HepG2 (cell line): ENCODE measurements around the gene TPSAB1. TPM values are rescaled to one million over a fixed set of nuclear protein-coding genes. Genes with fewer than 3 reads are reported as not detected.
A peak's percentile ranks its signal among the peaks of the same experiment; 100 is the strongest.
"Not testable (repeated sequence)": the region's sequence is repeated elsewhere in the genome, so short reads cannot be mapped to it uniquely, and the experiment has no call there.

ENCODE experiments used
- ATAC-seq: fragments of 200-7000 bp; cut with Tn5 transposase; 3 replicates; pipeline ENCODE4 v1.9.1; 2020; ENCODE audit warnings: mild to moderate bottlenecking, moderate library complexity
- BruUV-seq: library from RNA; stranded (reverse); fragments of 400-500 nt; replicated peaks from 2 replicates; lab custom pipeline; 2021; lab: Mats Ljungman, UMichigan
- CTCF ChIA-PET: fragments of 300-600 bp; formaldehyde crosslinking; extraction: SDS; loops from one replicate; lab custom pipeline; 2021; ENCODE audit warnings: low total read pairs, inconsistent platforms, low intra/inter-chr PET ratio; lab: Yijun Ruan, JAX
- POLR2A ChIA-PET: fragments of 350-600 bp; sonication (Branson Sonifier 250); formaldehyde crosslinking; loops from one replicate; lab custom pipeline; 2020; ENCODE audit warnings: antibody characterized with exemption, inconsistent platforms; lab: Yijun Ruan, JAX
- DNase-seq: peaks from one replicate; pipeline ENCODE4 v3.0.0-alpha.2; 2015; ENCODE audit warnings: low spot score
- FAIRE-seq: peaks from 3 replicates; lab custom pipeline; 2011; peaks lifted over from hg19 to GRCh38; lab: Jason Lieb, UNC
- H2AFZ ChIP-seq: one replicate; pipeline ENCODE4 v1.6.1; 2011; ENCODE audit warnings: low read length, inconsistent platforms
- H3K27ac ChIP-seq: fragments of 300-600 bp; 3 replicates; pipeline ENCODE4 v1.8.0; 2011; ENCODE audit warnings: mixed run types, mild to moderate bottlenecking, mixed read lengths, low read length, inconsistent platforms; ENCODE audit not compliant: insufficient read depth; ENCODE audit errors: extremely low read length
- H3K27me3 ChIP-seq, 2 experiments: fragments of 200-600 bp in 1 of 2; 2 replicates in 1 of 2; 3 replicates in 1 of 2; pipeline versions ENCODE4 v1.6.0 to v1.8.0; 2011; ENCODE audit warnings: low read length in 2 of 2, mild to moderate bottlenecking in 2 of 2, moderate library complexity in 2 of 2, inconsistent platforms in 1 of 2; ENCODE audit not compliant: insufficient read depth in 2 of 2, control insufficient read depth in 1 of 2
- H3K36me3 ChIP-seq, 2 experiments: fragments of 200-600 bp in 1 of 2; replicated peaks in 1 of 2; 2 replicates in 1 of 2; 3 replicates in 1 of 2; pipeline versions ENCODE4 v1.5.1 to v1.8.0; 2011; ENCODE audit warnings: low read length in 2 of 2, inconsistent platforms in 1 of 2; ENCODE audit not compliant: insufficient read depth in 2 of 2, control insufficient read depth in 1 of 2
- H3K4me1 ChIP-seq: 2 replicates; pipeline ENCODE4 v1.5.1; 2012; ENCODE audit warnings: low read length, inconsistent platforms; ENCODE audit not compliant: insufficient read depth
- H3K4me2 ChIP-seq: 2 replicates; pipeline ENCODE4 v1.6.0; 2011; ENCODE audit warnings: low read depth, low read length, inconsistent platforms
- H3K4me3 ChIP-seq, 3 experiments: fragments of 200-600 bp in 1 of 3; sonication (generic), shearing (Covaris generic) in 1 of 3; replicated peaks in 1 of 3; 2 replicates each; pipeline ENCODE4 v1.5.1; 2011 to 2016; ENCODE audit warnings: low read length in 3 of 3, inconsistent platforms in 2 of 3, low read depth in 2 of 3, mild to moderate bottlenecking in 2 of 3, control low read depth in 1 of 3, mixed read lengths in 1 of 3; ENCODE audit not compliant: insufficient read depth in 1 of 3
- H3K79me2 ChIP-seq: one replicate; pipeline ENCODE4 v1.6.1; 2011; ENCODE audit warnings: low read length, inconsistent platforms; ENCODE audit not compliant: insufficient read depth
- H3K9ac ChIP-seq: 2 replicates; pipeline ENCODE4 v1.6.0; 2011; ENCODE audit warnings: mild to moderate bottlenecking, low read depth, low read length, inconsistent platforms; ENCODE audit not compliant: insufficient read depth
- H3K9me3 ChIP-seq: 2 replicates; pipeline ENCODE4 v1.5.1; 2012; ENCODE audit warnings: mild to moderate bottlenecking, low read length
- H4K20me1 ChIP-seq: 2 replicates; pipeline ENCODE4 v1.6.0; 2011; ENCODE audit warnings: inconsistent platforms, mild to moderate bottlenecking, low read length, moderate library complexity; ENCODE audit not compliant: insufficient read depth
- AHDC1 ChIP-seq: sonication (generic); formaldehyde crosslinking; IDR thresholded peaks from 2 replicates; pipeline ENCODE4 v1.5.1; 2020; ENCODE audit warnings: mild to moderate bottlenecking, missing genetic modification reagents, borderline replicate concordance
- NFIB ChIP-seq: sonication (generic); formaldehyde crosslinking; IDR thresholded peaks from 2 replicates; pipeline ENCODE4 v1.9.0; 2021; ENCODE audit warnings: missing genetic modification reagents, mild to moderate bottlenecking, borderline replicate concordance
- RARA ChIP-seq: IDR thresholded peaks from 2 replicates; pipeline ENCODE4 v1.6.1; 2016; ENCODE audit warnings: missing genetic modification reagents, missing compliant biosample characterization
- REPIN1 ChIP-seq: sonication (generic); formaldehyde crosslinking; IDR thresholded peaks from 2 replicates; pipeline ENCODE4 v1.8.0; 2022; ENCODE audit warnings: missing genetic modification reagents, low read depth, mild to moderate bottlenecking, borderline replicate concordance
- TCF12 ChIP-seq, 2 experiments: fragments of 450-650 bp in 1 of 2; sonication (generic) in 1 of 2; formaldehyde crosslinking in 1 of 2; IDR thresholded peaks; 2 replicates each; pipeline versions ENCODE4 v1.6.1 to v1.8.0; 2017 to 2022; ENCODE audit warnings: antibody characterized with exemption in 1 of 2, mild to moderate bottlenecking in 1 of 2, missing genetic modification reagents in 1 of 2, moderate library complexity in 1 of 2
- ZFP91 ChIP-seq: sonication (generic); formaldehyde crosslinking; IDR thresholded peaks from 2 replicates; pipeline ENCODE4 v1.9.0; 2022; ENCODE audit warnings: missing genetic modification reagents, mild to moderate bottlenecking, borderline replicate concordance
- ZNF350 ChIP-seq: sonication (generic); formaldehyde crosslinking; IDR thresholded peaks from 2 replicates; pipeline ENCODE4 v1.4.0; 2020; ENCODE audit warnings: mild to moderate bottlenecking, low read depth, missing genetic modification reagents, borderline replicate concordance
- ZNF430 ChIP-seq: sonication (generic); formaldehyde crosslinking; IDR thresholded peaks from 2 replicates; pipeline ENCODE4 v1.9.0; 2021; ENCODE audit warnings: mild to moderate bottlenecking, missing genetic modification reagents
- WGBS: methylation state at CpG from one replicate; pipeline ENCODE4 v1.1.6; 2017; ENCODE audit warnings: low lambda C conversion rate; 5-methylcytosine and 5-hydroxymethylcytosine counted together
- in situ Hi-C: cut with HindIII; loops from 2 replicates; pipeline ENCODE4 v1.10.0; 2017; ENCODE audit warnings: low pct_unique_long_range_greater_than_20kb; ENCODE audit not compliant: extremely low pct_ligation_motif_present
- intact Hi-C: fragments of 100-400 bp; cut with micrococcal nuclease; formaldehyde crosslinking; loops from one replicate; pipeline ENCODE4 v1.10.0; 2022; ENCODE audit not compliant: unreplicated experiment
- polyA plus RNA-seq, 8 experiments: library from polyadenylated mRNA; depleted of rRNA in 3 of 8; stranded (reverse) in 7 of 8; unstranded in 1 of 8; fragments of >200 nt; fragmentation: Illumina TruSeq in 4 of 8; extraction: Trizol in 4 of 8; gene quantifications; 2 replicates each; pipeline versions ENCODE4 v1.2.1 to v1.2.3, GENCODE V29; 2011 to 2016; ENCODE audit warnings: low read depth in 4 of 8, missing spikeins in 1 of 8, mixed read lengths in 1 of 8; ENCODE audit not compliant: insufficient read depth in 1 of 8
- total RNA-seq, 5 experiments: library from RNA; depleted of rRNA; stranded (reverse); fragments of >200 nt; fragmentation: Illumina TruSeq; extraction: Trizol; gene quantifications; 2 replicates each; pipeline ENCODE4 v1.2.3, GENCODE V29; 2016; ENCODE audit warnings: low read depth in 1 of 5
- TF ChIP-seq, protein P1 (sequence below), 2 experiments: sonication (generic) in 1 of 2; formaldehyde crosslinking in 1 of 2; IDR thresholded peaks; 2 replicates each; pipeline versions ENCODE4 v1.4.0 to v1.6.1; 2016 to 2020; ENCODE audit warnings: borderline replicate concordance in 1 of 2, low read depth in 1 of 2, mild to moderate bottlenecking in 1 of 2, missing genetic modification reagents in 1 of 2

TPSAB1 gene
- total and polyA plus RNA-seq, 2 of the 13 experiments (the other 11 are each of a cell fraction or from before 2014, with no cell fraction given) = 0.12 TPM; not detected in 1

GRCh38 chr16:1271724-1272413 is 31.4 kb downstream of the TPSAB1 start:
- H3K4me1 ChIP-seq = peaks cover 11% of the 10 kb centered on the region; the same call in 1 of the 2 replicates
- DNase-seq; H3K36me3 ChIP-seq; H2AFZ ChIP-seq; H3K9me3 ChIP-seq; H3K4me3 ChIP-seq; POLR2A ChIA-PET; intact Hi-C loops; CTCF ChIA-PET; H3K4me2 ChIP-seq; H4K20me1 ChIP-seq; FAIRE-seq; BruUV-seq; in situ Hi-C loops; H3K79me2 ChIP-seq; H3K9ac ChIP-seq; H3K27ac ChIP-seq; TF ChIP-seq TCF12 (IDR thresholded peaks at IDR 0.05): not testable (repeated sequence)
- H3K27me3 ChIP-seq = peaks cover 5 to 41% of the 10 kb centered on the region in 2 experiments
- ATAC-seq = peak; percentile 61
- WGBS = 5% methylated on average over 4 of the region's 19 CpGs
- 0 out of 2 replicates have a peak, but pooled peaks have one; percentile 24 for TF ChIP-seq ZNF430 (CRISPR knock-in tag)
- TF ChIP-seq ZNF350 (CRISPR knock-in tag) = peak; percentile 31; the same call in 1 of the 2 replicates
- TF ChIP-seq, protein P1, sequence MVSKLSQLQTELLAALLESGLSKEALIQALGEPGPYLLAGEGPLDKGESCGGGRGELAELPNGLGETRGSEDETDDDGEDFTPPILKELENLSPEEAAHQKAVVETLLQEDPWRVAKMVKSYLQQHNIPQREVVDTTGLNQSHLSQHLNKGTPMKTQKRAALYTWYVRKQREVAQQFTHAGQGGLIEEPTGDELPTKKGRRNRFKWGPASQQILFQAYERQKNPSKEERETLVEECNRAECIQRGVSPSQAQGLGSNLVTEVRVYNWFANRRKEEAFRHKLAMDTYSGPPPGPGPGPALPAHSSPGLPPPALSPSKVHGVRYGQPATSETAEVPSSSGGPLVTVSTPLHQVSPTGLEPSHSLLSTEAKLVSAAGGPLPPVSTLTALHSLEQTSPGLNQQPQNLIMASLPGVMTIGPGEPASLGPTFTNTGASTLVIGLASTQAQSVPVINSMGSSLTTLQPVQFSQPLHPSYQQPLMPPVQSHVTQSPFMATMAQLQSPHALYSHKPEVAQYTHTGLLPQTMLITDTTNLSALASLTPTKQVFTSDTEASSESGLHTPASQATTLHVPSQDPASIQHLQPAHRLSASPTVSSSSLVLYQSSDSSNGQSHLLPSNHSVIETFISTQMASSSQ (IDR thresholded peaks at IDR 0.05; ENCODE audit: low read depth) = not testable (repeated sequence)
- TF ChIP-seq, protein P1 (CRISPR knock-in tag; IDR thresholded peaks at IDR 0.05; ENCODE audit: borderline replicate concordance) = 0 out of 2 replicates have a peak, but pooled peaks have one; percentile 17
- TF ChIP-seq NFIB (CRISPR knock-in tag) = peak; percentile 100
- TF ChIP-seq RARA (CRISPR knock-in tag) = 0 out of 2 replicates have a peak, but pooled peaks have one; percentile 14
- TF ChIP-seq REPIN1 (CRISPR knock-in tag) = peak; percentile 73
- 0 out of 2 replicates have a peak, but pooled peaks have one; percentile 44 for TF ChIP-seq TCF12 (CRISPR knock-in tag; IDR thresholded peaks at IDR 0.05)
- TF ChIP-seq AHDC1 = peak; percentile 33; the same call in 1 of the 2 replicates
- TF ChIP-seq ZFP91 (CRISPR knock-in tag) = peak; percentile 49; the same call in 1 of the 2 replicates
